Measurements from ENCODE around the gene MTSS2.
A peak's percentile ranks its signal among the peaks of the same experiment; 100 is the strongest.

Gene MTSS2

DNA sequence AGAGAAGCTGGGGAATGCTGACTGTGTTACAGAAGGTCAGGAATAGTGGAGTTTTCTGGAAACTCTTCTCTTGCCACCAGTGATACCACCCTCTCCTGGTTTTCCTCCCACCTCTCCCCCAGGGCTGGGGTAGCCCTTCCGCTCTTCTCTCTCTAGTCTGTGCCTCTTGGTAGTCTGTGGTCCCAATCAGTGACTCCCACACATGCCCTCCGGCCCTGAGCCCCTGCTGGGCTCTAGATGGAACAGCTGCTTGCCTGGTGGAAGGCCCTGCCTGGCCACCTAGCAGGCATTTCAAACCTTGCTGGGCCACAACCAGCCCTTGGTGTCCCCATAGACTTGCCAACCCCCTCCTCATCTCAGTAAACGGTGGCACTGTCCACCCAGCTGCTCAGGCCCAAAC is 15.2 kb upstream of the MTSS2 start:
- H3K27ac ChIP-seq (replicated peaks; ENCODE audit: low read length) = no peak overlapping the region
- WGBS, 2 donors (ENCODE audit: extremely low coverage in 2 of 2, insufficient read length in 2 of 2, insufficient replicate concordance in 1 of 2) = no CpG with 5 or more reads among the region's 3 CpGs
- no peak overlapping the region for H2AK5ac ChIP-seq (ENCODE audit: low read depth, low read length)
- peak overlapping the region; percentile 77 for H3K18ac ChIP-seq (ENCODE audit: low read length)
- no peak overlapping the region for H2BK5ac ChIP-seq (ENCODE audit: low read length)
- DNase-seq (ENCODE audit: low spot score) = no peak
- no peak overlapping the region for H2BK120ac ChIP-seq (ENCODE audit: low read depth, low read length)
- H3K36me3 ChIP-seq (replicated peaks in 1 of 2; ENCODE audit: control insufficient read depth in 2 of 2, insufficient read depth in 2 of 2, low read length in 2 of 2) = peaks cover 3 to 12% of the 10 kb centered on the region in 2 donors
- no peak overlapping the region for H3K4me3 ChIP-seq (ENCODE audit: low read length in 2 of 2)
- H2BK12ac ChIP-seq (ENCODE audit: low read length) = no peak overlapping the region
- H2BK15ac ChIP-seq (ENCODE audit: low read length) = no peak overlapping the region
- H4K91ac ChIP-seq (ENCODE audit: low read depth, low read length, poor library complexity) = no peak overlapping the region
- no peak overlapping the region for H2AFZ ChIP-seq (ENCODE audit: low read length)
- no peak overlapping the region for H3K4me2 ChIP-seq (ENCODE audit: insufficient read depth, low read length, poor library complexity, severe bottlenecking)
- peak overlapping the region; percentile 2 for H3K23ac ChIP-seq (ENCODE audit: low read depth, low read length, poor library complexity)
- H3K4ac ChIP-seq (ENCODE audit: low read length) = no peak overlapping the region
- H3K9me3 ChIP-seq (replicated peaks in 1 of 2; ENCODE audit: control insufficient read depth in 2 of 2, insufficient read depth in 1 of 2, low read depth in 1 of 2, low read length in 2 of 2) = peaks cover 0 to 8% of the 10 kb centered on the region in 2 donors
- H3K14ac ChIP-seq (ENCODE audit: low read length) = peak overlapping the region; percentile 39
- no peaks in the 10 kb centered on the region for H3K27me3 ChIP-seq (ENCODE audit: control insufficient read depth in 3 of 3, insufficient read depth in 3 of 3, low read depth in 1 of 3, low read length in 3 of 3)
- peaks cover 3% of the 10 kb centered on the region for H3K79me1 ChIP-seq (ENCODE audit: low read depth, low read length)
- no peak overlapping the region for H4K8ac ChIP-seq (ENCODE audit: low read depth, low read length)
- H3K4me1 ChIP-seq (ENCODE audit: control insufficient read depth in 2 of 2, insufficient read depth in 1 of 2, low read depth in 1 of 2, low read length in 2 of 2) = peaks cover 16 to 24% of the 10 kb centered on the region in 2 donors
- no peak overlapping the region for H3K9ac ChIP-seq (ENCODE audit: low read depth, low read length, poor library complexity)

DNA sequence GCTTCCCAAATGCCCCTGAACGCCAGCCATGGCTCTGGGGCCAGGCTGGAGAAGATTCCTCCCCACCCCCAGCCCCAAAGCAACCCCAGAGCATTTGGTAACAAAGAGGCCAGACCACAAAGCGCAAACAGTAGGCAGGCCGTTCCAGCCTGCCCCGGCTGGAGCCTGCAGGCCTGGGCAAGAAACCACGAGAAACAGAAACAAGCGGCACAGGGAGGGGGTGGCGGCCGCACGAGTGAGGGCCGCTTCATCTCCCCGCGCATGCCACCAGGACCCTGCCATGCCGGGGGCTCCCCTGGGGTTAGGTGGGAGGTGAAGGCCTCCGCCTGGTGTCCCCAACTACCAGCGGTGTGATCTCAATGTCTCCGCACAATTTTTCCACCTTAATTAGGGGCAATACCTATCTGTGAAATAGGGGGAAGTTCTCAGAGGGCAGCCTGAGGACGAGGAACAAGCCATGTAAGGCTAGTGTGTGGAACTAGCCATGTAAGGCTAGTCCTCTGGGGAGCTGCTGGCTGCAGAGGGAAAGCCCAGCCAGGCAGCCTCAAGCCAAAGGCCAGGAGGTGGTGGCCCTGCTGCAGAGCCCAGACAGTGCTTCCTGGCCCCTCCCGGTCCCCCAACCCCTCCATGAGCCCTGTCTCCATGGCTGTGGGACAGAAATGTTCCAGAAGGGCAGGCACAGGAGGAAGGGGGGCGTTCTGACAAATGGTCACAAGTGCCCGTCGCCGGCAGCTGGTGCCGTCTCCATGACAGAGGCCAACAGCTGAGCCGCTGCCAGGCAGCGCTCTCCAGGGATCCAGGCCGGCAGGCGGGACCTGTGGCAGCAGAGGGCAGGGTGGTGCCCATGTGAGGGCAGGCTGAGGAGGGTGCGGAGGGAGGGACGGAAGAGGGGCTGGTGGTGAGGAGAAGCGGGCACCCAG is 14.5 kb upstream of the MTSS2 start:
- Histone ChIP-seq H3K23ac (ENCODE audit: low read depth, low read length, poor library complexity) (peak overlapping the region; percentile 77), H3K4me2 (ENCODE audit: insufficient read depth, low read length, poor library complexity, severe bottlenecking) (no peak overlapping the region), H2BK12ac (ENCODE audit: low read length) (no peak overlapping the region), H3K27ac (replicated peaks; ENCODE audit: low read length) (no peak overlapping the region), H3K36me3 (replicated peaks in 1 of 2; ENCODE audit: control insufficient read depth in 2 of 2, insufficient read depth in 2 of 2, low read length in 2 of 2) (peaks cover 3 to 12% of the 10 kb centered on the region in 2 donors), H4K91ac (ENCODE audit: low read depth, low read length, poor library complexity) (peak overlapping the region; percentile 22), H2BK120ac (ENCODE audit: low read depth, low read length) (no peak overlapping the region), H3K18ac (ENCODE audit: low read length) (peak overlapping the region; percentile 77), H3K9ac (ENCODE audit: low read depth, low read length, poor library complexity) (no peak overlapping the region), H3K27me3 (ENCODE audit: control insufficient read depth in 3 of 3, insufficient read depth in 3 of 3, low read depth in 1 of 3, low read length in 3 of 3) (no peaks in the 10 kb centered on the region), H2AK5ac (ENCODE audit: low read depth, low read length) (no peak overlapping the region), H2BK15ac (ENCODE audit: low read length) (peak overlapping the region; percentile 41), H2BK5ac (ENCODE audit: low read length) (no peak overlapping the region), H3K14ac (ENCODE audit: low read length) (no peak overlapping the region), H2AFZ (ENCODE audit: low read length) (no peak overlapping the region), H3K79me1 (ENCODE audit: low read depth, low read length) (peaks cover 3% of the 10 kb centered on the region), H3K4me3 (ENCODE audit: low read length in 2 of 2) (no peak overlapping the region), H4K8ac (ENCODE audit: low read depth, low read length) (no peak overlapping the region), H3K9me3 (replicated peaks in 1 of 2; ENCODE audit: control insufficient read depth in 2 of 2, insufficient read depth in 1 of 2, low read depth in 1 of 2, low read length in 2 of 2) (peaks cover 0 to 8% of the 10 kb centered on the region in 2 donors), H3K4ac (ENCODE audit: low read length) (no peak overlapping the region), H3K4me1 (ENCODE audit: control insufficient read depth in 2 of 2, insufficient read depth in 1 of 2, low read depth in 1 of 2, low read length in 2 of 2) (peaks cover 20 to 28% of the 10 kb centered on the region in 2 donors)
- DNase-seq (ENCODE audit: low spot score) = no peak
- WGBS, 2 donors (ENCODE audit: extremely low coverage in 2 of 2, insufficient read length in 2 of 2, insufficient replicate concordance in 1 of 2) = no CpG with 5 or more reads among the region's 30 CpGs

DNA sequence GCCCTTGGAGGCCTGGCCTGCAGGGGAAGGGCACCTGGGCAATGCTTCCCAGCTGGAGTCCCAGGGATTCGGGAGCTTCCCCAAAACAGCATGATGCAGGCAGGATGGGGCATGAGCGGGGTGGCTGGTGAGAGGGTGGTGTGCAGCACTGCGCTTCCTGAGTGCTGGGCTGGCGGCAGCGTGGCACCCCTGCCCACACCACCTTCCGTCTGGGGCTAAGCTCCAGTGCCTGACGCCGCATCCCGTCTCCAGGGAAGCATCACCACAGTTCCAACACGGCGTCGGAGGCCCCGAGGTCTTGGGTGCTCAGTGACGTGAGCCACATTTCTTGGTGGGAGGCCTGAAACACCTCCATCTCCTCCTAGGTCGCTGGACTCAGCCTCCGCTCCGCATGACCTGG is 13.8 kb upstream of the MTSS2 start:
- Histone ChIP-seq H2AFZ (ENCODE audit: low read length) (no peak overlapping the region), H3K4ac (ENCODE audit: low read length) (peak overlapping the region; percentile 43), H2BK15ac (ENCODE audit: low read length) (peak overlapping the region; percentile 41), H4K91ac (ENCODE audit: low read depth, low read length, poor library complexity) (peak overlapping the region; percentile 22), H2BK12ac (ENCODE audit: low read length) (no peak overlapping the region), H3K4me3 (ENCODE audit: low read length in 2 of 2) (no peak overlapping the region), H2AK5ac (ENCODE audit: low read depth, low read length) (peak overlapping the region; percentile 88), H3K18ac (ENCODE audit: low read length) (peak overlapping the region; percentile 44), H3K36me3 (replicated peaks in 1 of 2; ENCODE audit: control insufficient read depth in 2 of 2, insufficient read depth in 2 of 2, low read length in 2 of 2) (peaks cover 3 to 12% of the 10 kb centered on the region in 2 donors), H3K27ac (replicated peaks; ENCODE audit: low read length) (no peak overlapping the region), H3K23ac (ENCODE audit: low read depth, low read length, poor library complexity) (peak overlapping the region; percentile 77), H3K4me2 (ENCODE audit: insufficient read depth, low read length, poor library complexity, severe bottlenecking) (no peak overlapping the region), H2BK120ac (ENCODE audit: low read depth, low read length) (peak overlapping the region; percentile 64), H3K14ac (ENCODE audit: low read length) (peak overlapping the region; percentile 83), H3K27me3 (ENCODE audit: control insufficient read depth in 3 of 3, insufficient read depth in 3 of 3, low read depth in 1 of 3, low read length in 3 of 3) (no peaks in the 10 kb centered on the region), H3K4me1 (ENCODE audit: control insufficient read depth in 2 of 2, insufficient read depth in 1 of 2, low read depth in 1 of 2, low read length in 2 of 2) (peaks cover 24 to 29% of the 10 kb centered on the region in 2 donors), H2BK5ac (ENCODE audit: low read length) (no peak overlapping the region), H4K8ac (ENCODE audit: low read depth, low read length) (no peak overlapping the region), H3K9me3 (replicated peaks in 1 of 2; ENCODE audit: control insufficient read depth in 2 of 2, insufficient read depth in 1 of 2, low read depth in 1 of 2, low read length in 2 of 2) (peaks cover 0 to 8% of the 10 kb centered on the region in 2 donors), H3K79me1 (ENCODE audit: low read depth, low read length) (peaks cover 3% of the 10 kb centered on the region), H3K9ac (ENCODE audit: low read depth, low read length, poor library complexity) (peak overlapping the region; percentile 54)
- no peak for DNase-seq (ENCODE audit: low spot score)
- no CpG with 5 or more reads among the region's 17 CpGs for WGBS, 2 donors (ENCODE audit: extremely low coverage in 2 of 2, insufficient read length in 2 of 2, insufficient replicate concordance in 1 of 2)

DNA sequence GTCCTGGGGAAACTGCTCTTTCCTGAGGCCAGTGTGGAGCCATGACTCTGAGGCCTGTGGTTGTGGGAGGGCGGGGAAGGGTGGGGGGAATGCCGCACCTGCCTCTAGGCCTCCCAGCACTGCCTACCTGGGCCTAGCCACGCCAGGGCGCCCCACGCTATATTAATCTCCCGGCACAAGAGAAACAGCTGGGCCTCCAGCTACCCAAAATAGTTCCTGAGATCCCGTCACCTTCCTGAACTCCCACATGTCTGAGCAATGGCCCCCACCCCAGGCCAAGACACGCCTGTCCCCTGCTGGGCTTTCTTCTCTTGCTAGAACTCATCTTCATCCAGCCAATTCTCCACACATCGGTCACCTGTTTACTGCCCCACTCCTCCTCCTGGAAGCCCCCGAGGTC is 13.0 kb upstream of the MTSS2 start:
- peaks cover 1% of the 10 kb centered on the region for H3K79me1 ChIP-seq (ENCODE audit: low read depth, low read length)
- H2AFZ ChIP-seq (ENCODE audit: low read length) = no peak overlapping the region
- no peak overlapping the region for H2BK15ac ChIP-seq (ENCODE audit: low read length)
- peaks cover 0 to 8% of the 10 kb centered on the region in 2 donors for H3K9me3 ChIP-seq (replicated peaks in 1 of 2; ENCODE audit: control insufficient read depth in 2 of 2, insufficient read depth in 1 of 2, low read depth in 1 of 2, low read length in 2 of 2)
- WGBS, 2 donors (ENCODE audit: extremely low coverage in 2 of 2, insufficient read length in 2 of 2, insufficient replicate concordance in 1 of 2) = no CpG with 5 or more reads among the region's 10 CpGs
- H2BK120ac ChIP-seq (ENCODE audit: low read depth, low read length) = no peak overlapping the region
- no peak overlapping the region for H4K8ac ChIP-seq (ENCODE audit: low read depth, low read length)
- no peak overlapping the region for H2BK5ac ChIP-seq (ENCODE audit: low read length)
- no peak overlapping the region for H3K18ac ChIP-seq (ENCODE audit: low read length)
- no peak overlapping the region for H3K27ac ChIP-seq (replicated peaks; ENCODE audit: low read length)
- no peaks in the 10 kb centered on the region for H3K27me3 ChIP-seq (ENCODE audit: control insufficient read depth in 3 of 3, insufficient read depth in 3 of 3, low read depth in 1 of 3, low read length in 3 of 3)
- H3K4me2 ChIP-seq (ENCODE audit: insufficient read depth, low read length, poor library complexity, severe bottlenecking) = no peak overlapping the region
- H3K36me3 ChIP-seq (replicated peaks in 1 of 2; ENCODE audit: control insufficient read depth in 2 of 2, insufficient read depth in 2 of 2, low read length in 2 of 2) = peaks cover 3 to 12% of the 10 kb centered on the region in 2 donors
- H4K91ac ChIP-seq (ENCODE audit: low read depth, low read length, poor library complexity) = no peak overlapping the region
- H3K14ac ChIP-seq (ENCODE audit: low read length) = no peak overlapping the region
- H3K4me1 ChIP-seq (ENCODE audit: control insufficient read depth in 2 of 2, insufficient read depth in 1 of 2, low read depth in 1 of 2, low read length in 2 of 2) = peaks cover 30 to 35% of the 10 kb centered on the region in 2 donors
- no peak overlapping the region for H3K4me3 ChIP-seq (ENCODE audit: low read length in 2 of 2)
- no peak for DNase-seq (ENCODE audit: low spot score)
- H3K4ac ChIP-seq (ENCODE audit: low read length) = no peak overlapping the region
- H2BK12ac ChIP-seq (ENCODE audit: low read length) = no peak overlapping the region
- H3K23ac ChIP-seq (ENCODE audit: low read depth, low read length, poor library complexity) = no peak overlapping the region
- H2AK5ac ChIP-seq (ENCODE audit: low read depth, low read length) = no peak overlapping the region
- no peak overlapping the region for H3K9ac ChIP-seq (ENCODE audit: low read depth, low read length, poor library complexity)
